Stimulated activated CD4-positive, alpha-beta T cell treated with anti-CD3 and anti-CD28 coated beads, TNF-alpha, amount 100 ng/mL, for 4 hours (primary cell): ENCODE measurements around the gene TM4SF1.

Source experiments
- DNase-seq, 3 experiments: peaks; one replicate each; pipeline ENCODE4 v3.0.0-alpha.2; 2020; ENCODE audit warnings: low read depth in 3 of 3

The TM4SF1 gene

GRCh38 chr3:149375501-149376196 lies 1.8 kb downstream of the TM4SF1 start:
- no peak for DNase-seq

- no peak for DNase-seq
Measured at GRCh38 chr3:149374793-149375500, 2.5 kb downstream of the TM4SF1 start.

DNA sequence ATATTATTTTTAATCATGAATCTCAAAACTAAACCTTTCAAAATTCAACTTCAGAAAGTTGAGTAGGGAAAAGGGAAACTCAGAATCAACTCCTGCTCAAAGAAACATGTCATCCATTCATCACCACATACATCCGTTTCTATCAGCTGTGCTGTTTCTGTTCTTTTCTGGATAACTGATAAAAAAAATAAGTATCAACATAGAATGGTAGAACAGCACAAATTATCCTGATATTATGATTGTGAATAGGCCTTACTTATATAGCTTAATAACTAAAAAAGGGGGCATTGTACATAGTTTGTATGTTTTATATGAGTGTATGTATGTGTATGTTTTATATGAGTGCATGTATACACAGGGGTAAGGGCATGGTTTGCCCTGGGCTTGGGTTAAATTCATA lies 3.1 kb downstream of the TM4SF1 start:
- no peak for DNase-seq

DNA sequence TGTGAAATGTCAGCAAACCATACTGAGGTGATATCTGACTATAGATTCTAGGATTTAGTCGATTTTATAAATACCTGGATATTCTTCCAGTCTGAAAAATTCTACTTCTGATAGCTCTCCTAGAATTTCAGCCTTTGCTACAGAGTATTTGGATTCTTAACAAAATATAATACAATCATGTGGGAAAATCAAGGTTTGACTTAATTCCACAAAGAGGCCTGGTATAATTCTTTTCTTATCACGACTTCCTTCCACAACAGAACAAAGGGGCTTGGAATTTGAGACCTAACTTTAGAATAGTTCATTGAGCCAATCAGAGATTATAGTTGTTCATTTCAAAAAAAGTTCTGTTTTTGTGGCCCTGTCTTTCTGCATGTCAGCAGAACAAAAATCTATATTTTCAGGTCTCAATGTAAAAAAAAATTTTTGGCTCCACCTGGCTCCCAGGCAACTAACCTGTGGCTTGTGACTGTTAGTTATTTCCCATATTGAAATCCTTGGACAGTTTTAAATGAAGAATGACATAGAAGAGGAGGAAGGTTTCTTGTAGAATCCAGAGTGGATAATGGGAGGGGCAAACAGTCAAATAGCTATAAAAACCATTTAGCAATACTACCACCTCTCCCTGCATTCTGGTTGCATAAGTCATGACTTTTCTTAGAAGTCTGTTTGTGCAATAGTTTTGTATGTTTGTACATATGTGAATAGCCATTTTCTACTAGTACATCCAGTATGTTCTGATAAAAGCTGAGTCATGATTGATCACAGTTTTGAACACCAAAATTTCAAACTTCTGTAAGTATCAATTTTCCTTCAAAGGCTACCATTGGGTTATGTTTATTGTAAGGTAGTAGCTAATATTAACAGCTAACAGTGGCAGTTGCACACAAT lies 4.0 kb downstream of the TM4SF1 start:
- DNase-seq, result no peak

- no peak for DNase-seq
Measured at GRCh38 chr3:149371723-149372114, 5.7 kb downstream of the TM4SF1 start.

GRCh38 chr3:149371001-149371722 lies 6.3 kb downstream of the TM4SF1 start:
- no peak for DNase-seq

GRCh38 chr3:149369991-149370866 lies 7.2 kb downstream of the TM4SF1 start:
- no peak for DNase-seq

DNA sequence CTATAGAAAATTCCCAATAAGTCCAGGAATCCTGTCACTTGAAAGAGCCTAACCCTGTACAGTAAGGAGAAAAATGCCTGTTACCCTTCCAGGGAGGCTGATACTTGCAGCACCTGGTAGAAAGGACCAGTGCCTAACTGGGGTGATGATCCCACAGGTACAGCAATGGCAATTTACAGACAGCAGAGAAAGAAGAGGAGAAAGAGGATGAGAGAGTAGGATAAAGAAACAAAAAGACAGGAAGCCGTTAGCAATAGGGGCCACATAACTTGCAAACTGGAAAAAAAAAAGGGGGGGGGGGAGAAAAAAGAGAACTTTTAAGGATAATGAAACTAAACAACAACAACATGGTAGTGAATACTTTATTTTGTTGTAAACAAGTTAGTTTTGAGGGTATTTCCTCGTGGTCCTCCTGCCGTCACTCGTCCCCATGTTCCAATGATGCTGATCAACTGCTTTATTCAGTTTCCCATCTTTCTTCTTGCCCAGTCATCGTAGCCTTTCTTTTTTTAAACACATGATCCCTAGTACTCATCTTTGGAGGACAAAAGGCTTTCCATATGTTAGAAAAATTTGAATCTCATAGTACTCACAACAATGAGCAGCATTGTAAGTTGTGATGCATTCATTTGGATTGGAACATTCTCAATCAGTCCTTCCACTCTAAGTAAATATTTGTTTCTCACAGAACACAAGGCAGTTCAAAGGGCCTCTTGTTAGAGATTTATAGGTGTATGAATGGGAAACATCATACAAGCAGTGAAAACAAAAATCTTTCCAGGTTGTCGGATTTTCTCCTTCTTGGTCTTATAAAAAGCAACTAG lies 8.6 kb downstream of the TM4SF1 start:
- DNase-seq, result no peak

DNA sequence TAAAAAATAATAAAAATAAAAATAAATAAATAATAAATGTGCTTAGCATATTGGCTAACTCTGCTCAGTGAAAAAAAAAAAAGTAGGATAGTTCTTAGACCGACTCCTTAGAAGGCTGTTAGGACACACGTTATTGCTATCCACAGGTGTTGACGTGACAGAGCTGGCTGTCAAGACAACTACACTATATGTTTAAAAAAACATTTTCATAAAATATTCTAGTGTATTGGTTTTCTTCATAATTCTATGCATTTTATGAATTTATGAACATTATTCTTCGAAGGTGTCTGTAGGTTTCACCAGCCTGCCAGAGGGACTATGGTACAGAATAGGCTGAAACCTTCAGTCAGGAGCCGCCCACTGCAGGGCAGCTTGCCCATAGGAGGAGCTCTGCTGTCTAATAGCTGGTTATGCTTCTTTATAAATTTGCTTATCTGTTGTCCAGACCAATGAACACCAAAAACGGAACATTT lies 9.2 kb downstream of the TM4SF1 start:
- DNase-seq, result no peak

GRCh38 chr3:149366941-149367840 lies 10.3 kb downstream of the TM4SF1 start:
- DNase-seq, result no peak

GRCh38 chr3:149366031-149366430 lies 11.4 kb downstream of the TM4SF1 start:
- no peak for DNase-seq

- no peak for DNase-seq
Measured at GRCh38 chr3:149364624-149365023, 12.8 kb downstream of the TM4SF1 start.

DNA sequence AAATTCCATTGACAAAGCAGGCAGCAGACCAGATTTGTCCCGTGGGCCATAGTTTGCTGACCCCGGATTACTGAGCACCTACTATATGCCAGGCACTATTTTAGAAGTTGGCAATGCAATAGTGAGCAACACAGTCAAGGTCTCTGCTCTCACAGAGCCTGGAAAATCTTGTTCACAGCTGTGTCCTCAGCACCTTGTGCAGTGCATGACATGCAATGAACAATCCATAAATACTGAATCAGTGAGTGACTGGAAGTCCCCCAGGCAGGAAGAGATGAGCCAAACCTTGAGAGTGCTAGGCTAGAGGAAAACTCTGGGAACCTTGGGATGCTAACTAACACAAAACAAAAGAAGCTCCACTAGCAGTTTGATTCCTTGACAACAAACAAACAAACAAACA lies 14.4 kb downstream of the TM4SF1 start:
- DNase-seq, result no peak

GRCh38 chr3:149362366-149362765 lies 15.1 kb downstream of the TM4SF1 start:
- no peak for DNase-seq

DNA sequence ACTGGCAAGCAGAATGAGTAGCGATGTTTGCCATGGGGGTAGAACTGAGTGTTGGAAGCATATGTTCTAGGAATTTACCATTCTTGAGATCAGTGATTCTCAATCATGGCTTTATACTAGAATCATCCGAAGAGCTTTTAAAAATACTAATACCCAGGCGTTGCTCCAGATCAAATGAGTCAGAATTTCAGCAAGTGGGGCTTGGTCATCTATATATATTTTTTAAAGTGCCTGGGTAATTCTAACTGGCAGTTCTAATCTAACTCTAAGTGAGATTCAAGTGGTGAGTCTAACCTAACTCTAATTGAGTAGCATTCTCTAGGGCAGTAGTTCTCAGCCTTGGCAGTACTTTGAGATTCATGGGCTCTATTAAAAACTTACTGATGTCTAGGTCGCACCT lies 20.8 kb downstream of the TM4SF1 start:
- DNase-seq, result no peak

GRCh38 chr3:149356044-149356592 lies 21.3 kb downstream of the TM4SF1 start:
- no peak for DNase-seq

DNA sequence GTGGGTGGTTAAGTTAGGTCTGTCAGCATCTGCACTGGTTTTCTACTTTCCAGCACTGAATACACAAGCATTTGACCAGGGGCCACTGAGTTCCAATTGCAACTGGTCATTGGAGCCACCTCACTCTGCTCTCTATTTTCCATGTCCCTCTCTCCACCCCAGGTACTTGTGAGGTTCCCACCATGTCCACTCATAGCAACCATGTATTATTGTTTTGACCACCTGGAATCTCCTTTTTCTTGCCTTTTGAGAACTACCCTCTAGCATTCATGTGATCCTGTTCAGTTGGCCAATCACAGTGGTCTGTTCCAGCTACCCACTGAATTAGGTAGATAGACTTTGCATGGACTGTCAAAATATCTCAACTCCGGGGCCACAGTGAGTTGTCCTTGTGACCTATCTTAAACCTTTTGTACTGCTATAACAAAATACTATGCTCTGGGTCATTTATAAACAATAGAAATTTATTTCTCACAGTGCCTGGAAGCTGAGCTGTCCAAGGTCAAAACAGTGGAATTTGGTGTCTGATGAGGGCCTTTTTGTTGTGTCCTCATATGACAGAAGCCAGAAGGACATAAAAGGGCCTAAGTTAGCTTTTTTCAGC lies 23.8 kb downstream of the TM4SF1 start:
- no peak for DNase-seq

DNA sequence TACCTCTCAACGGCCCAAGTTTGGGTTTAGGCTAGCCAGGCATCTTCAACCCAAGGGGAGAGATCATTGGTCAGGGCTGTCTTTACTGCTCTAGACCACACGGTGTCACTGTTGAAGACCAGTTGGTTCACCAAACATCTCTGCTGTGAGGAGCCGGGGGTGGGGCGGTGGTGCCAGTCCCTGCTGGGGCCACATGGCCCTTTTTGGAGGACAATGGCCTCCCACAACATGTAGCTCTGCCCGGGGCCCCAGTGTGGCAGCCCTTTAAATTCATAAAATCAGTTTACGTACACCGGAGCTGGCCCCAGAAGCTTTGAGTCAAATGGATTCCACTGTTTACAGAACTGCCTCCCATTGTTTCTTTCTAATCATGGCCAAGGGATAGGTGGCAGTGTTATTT lies 24.9 kb downstream of the TM4SF1 start:
- DNase-seq, result peak in 1 of 3 experiments; percentile 3
